ENCODE results near the gene SGF29.
"Not testable (repeated sequence)": the region's sequence is repeated elsewhere in the genome, so short reads cannot be mapped to it uniquely, and the experiment has no call there.

The SGF29 gene

DNA sequence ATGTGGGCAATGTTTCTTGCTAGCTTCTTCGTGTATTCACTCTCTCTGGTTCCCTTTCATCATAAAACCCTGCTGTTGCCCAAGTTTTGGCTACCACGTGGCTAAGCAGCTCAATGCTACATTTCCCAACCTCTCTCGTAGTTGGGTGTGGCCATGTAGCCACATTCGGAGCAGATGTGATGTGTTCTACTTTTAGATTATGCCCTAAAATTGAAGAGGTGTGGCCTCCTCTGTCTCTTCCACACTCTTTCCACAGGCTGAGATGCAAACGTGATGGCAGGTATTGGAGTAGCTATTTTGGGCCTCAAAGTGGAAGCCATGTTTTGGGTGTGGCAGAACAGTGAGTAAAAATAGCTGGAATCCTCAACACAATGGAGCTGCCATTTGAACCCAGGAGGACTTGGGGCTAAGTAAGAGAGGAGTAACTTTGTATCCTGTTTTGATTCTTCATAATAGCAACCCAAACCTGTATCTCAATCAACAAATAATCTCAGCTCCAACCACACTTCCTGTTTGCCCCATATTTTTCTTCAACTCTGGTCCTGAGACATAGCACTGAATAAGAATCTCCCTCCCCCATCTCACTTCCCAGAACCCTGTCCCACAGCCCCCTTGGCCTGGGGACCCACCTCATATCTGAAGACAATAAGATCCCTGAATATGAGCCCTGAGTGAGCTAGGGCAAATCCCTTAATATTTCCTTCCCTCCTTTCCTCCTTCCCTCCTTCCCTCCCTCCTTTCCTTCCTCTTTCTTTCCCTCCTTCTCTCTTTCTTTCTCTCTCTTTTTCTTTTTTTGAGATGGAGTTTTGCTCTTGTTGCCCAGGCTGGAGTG lies 19.0 kb upstream of the SGF29 start:
- DNase-seq: no peak

DNA sequence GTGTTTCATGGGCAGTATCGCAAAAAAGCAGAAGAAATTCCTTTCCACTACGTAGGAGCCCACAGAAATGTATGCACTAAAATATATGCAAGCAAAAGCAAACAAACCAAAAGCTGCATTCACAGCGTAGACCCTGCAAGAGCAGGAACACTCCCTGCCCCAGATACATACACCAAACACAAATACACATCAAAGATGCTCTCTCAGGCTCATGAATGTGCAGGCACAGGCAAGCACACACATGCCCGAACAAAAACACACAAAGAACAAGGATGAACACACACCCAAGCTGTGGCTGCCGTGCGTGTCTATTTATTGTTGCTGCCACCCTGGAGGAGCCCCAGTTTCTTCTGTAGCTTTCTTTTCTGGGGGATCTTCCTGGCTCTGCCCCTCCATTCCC lies 16.6 kb upstream of the SGF29 start:
- no peak for DNase-seq

DNA sequence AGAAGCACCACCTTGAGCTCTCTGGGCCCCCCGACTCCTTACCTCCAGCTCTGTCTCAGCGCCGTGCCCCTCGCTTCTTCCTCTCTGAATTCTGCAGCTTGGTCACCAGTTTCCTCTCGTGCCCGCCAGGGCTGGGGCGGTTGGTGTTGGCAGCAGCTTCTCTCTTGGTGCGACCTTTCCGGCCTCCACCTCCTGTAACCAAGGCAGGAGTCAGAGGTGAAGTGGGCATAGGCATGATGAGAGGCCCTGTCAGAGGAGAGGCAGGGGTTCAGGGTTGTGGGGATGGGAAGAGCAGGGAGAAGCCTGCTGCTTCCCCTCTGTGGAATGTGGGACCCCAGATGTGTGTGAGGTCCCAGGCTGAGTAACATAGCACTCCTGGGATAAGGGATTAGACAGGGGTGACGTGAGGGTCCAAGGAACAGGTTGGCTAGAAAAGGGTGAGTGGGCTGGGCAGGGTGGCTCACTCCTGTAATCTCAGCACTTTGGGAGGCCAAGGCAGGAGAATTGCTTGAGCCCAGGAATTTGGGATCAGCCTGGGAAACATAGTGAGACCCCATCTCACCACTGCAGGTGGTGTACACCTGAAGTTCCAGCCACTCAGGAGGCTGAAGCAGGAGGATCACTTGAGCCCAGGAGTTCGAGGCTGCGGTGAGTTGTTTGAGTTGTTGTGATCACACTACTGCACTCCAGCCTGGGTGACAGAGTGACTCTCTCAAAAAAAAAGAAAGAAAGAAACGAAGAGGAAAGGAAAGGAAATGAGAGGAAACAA lies 15.6 kb upstream of the SGF29 start:
- no peak for DNase-seq

DNA sequence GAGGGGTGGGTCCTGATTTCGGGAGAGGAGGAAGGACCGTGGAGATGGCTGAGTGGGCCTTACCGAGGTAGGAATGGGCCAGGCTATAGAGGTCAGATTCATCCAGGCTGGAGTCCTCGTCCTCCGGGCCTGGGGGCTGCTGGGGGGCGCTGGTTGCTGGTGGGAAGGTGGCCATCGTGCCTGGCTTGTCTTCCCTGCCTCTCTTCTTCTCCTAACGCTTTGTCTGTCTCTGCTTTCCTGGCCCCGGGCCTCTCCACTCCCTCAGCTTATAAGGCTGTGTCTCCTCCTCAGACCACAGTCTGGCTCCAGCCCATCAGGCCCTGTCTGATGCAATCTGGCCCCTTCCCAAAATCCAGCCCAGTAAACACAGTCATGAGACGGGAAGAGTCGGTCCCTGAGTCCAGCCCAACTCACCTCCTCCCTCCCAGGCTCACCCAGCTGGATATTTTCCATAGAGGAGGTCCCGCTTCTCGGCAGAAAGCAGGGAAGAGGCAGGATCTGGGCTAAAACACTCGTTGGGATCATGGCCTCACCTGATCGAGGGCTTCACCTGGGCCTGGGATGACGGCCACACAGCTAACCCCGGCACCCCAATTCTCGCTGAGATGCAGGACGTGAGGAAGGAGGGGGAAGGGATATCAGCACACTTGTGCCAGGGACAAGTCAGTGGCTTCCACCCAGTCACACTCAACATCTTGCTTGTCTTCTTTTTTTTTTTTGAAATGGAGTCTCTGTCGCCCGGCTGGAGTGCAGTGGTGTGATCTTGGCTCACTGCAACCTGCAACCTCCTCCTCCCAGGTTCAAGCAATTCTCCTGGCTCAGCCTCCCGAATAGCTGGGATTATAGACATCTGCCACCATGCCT lies 14.8 kb upstream of the SGF29 start, which contains the start of gene NUPR1:
Gene NUPR1, minus strand, starts transcription at position 242 of the 864 bp plus-strand sequence. Its CDS starts 67 bp downstream, at position 175.
- DNase-seq: no peak

DNA sequence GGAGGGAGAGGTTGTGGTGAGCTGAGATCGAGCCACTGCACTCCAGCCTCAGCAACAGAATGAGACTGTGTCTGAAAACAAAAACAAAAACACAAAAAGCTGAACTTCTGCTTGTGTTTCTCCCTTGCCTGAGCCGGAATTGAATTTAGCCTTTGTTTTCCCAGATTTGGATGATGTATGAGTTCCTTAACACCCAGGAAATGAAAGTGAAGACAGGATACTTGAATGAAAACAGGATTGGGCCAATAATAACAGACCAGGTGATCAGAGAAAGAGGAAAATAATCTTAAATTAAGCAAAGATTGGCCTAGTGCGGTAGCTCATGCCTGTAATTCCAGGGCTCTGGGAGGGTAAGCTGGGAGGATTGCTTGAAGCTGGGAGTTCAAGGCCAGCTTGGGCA lies 13.4 kb upstream of the SGF29 start:
- no peak for DNase-seq

DNA sequence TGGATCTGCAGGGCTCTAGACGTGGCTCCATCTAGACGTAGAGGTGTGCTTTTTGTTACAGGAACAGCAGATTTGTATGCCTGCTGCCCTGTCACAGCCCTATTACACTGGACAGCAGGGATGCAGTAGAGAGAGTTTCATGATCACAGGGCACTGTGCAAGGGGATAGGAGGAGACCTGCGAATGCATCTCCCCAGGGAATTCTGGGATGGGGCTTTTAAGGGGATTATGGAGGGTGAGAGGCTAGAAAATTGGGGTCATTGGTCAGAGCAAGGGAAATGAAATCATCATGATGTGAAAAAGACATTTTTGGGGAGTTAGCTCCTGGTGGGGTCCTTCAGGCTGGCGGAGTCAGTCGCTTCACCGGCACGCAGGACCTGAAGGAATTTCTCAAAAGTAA lies 11.1 kb upstream of the SGF29 start:
- DNase-seq: no peak

DNA sequence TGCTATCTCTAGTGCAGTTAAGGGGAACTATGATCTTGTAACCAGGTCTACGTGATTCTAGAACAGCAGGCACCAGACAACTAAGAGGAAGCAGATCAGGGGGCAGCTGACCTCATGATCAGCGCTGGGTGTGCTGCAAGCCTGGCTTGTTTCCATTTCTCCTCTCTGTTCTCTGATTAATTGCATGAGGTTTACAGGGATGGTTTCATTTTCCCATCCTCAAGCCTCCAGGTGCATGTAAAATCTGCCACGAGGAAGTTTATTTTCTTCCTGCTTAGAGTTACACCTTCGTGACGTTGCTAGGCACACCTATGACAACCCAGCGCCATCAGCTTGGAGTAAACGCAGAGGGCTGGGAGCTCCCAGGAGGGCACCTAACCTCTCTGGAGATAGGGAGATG lies 10.6 kb upstream of the SGF29 start:
- DNase-seq: no peak

DNA sequence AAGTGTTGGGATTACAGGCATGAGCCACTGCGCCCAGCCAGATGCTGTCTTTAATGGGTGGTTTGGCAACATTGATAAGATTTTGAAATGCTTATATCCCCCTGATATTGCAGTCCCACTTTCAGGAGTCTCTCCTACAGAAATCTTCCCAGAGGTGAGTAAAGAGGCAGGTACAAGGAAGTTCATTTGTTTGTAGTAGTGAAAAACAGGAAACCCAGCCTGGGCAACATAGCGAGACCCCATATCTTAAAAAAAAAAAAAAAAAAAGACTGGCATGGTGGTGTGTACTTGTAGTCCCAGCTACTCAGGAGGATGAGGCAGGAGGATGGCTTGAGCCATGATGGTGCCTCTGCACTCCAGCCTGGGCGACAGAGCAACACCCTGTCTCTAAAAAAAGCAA lies 8.7 kb upstream of the SGF29 start:
- DNase-seq: no peak

DNA sequence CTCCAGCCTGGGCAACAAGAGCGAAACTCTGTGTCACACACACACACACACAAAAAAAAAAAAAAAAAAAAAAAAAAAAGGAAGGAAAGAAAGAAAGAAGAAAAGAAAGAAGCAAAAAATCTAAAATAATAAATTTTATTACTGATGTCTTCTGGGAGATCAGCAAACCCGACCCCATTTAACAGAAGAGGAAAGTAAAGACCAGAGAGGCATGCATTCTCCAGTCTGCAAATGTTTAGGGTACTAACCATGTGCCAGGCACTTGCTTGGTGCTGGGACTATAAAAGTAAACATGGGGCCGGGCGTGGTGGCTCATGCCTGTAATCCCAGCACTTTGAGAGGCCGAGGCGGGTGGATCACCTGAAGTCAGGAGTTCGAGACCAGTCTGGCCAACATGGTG lies 7.8 kb upstream of the SGF29 start:
- not testable (repeated sequence) for DNase-seq

DNA sequence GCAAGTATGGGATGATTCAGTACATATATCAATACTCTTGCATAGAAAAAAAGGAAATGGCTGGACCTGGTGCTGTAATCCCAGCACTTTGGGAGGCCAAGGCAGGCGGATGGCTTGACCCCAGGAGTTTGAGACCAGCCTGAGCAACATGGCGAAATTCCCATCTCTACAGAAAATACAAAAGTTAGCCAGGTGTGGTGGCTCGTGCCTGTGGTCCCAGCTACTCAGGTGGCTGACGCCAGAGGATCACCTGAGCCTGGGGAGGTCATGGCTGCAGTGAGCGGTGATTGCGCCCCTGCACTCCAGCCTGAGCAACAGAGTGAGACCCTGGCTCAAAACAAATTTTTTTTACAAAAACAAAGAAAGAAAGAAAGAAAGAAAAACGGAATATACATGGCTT lies 7.1 kb upstream of the SGF29 start:
- DNase-seq: no peak

DNA sequence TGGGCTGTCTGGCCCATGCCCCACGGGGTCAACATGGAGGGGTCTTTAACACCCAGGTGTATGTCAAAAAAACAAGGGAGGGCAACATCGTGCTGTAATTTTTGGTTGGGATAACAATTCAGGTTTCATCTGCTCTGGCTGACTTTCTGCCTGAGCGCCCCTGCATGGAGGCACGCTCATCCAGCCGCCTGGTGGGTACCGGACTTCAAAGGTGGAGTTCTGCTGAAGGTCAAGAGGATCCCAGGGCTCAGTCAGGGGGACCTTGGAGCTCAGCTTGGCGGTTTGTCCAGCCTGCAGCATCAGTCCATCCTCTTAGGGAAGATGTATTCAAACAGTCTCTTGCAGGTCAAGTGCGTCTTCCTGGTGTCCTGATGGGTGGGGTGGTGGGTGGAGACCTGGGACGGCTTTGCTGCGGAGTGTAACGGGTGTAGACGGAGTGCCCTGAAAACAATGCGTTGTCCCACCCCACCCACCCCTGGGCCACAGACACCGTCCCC lies 5.4 kb upstream of the SGF29 start:
- DNase-seq: no peak

DNA sequence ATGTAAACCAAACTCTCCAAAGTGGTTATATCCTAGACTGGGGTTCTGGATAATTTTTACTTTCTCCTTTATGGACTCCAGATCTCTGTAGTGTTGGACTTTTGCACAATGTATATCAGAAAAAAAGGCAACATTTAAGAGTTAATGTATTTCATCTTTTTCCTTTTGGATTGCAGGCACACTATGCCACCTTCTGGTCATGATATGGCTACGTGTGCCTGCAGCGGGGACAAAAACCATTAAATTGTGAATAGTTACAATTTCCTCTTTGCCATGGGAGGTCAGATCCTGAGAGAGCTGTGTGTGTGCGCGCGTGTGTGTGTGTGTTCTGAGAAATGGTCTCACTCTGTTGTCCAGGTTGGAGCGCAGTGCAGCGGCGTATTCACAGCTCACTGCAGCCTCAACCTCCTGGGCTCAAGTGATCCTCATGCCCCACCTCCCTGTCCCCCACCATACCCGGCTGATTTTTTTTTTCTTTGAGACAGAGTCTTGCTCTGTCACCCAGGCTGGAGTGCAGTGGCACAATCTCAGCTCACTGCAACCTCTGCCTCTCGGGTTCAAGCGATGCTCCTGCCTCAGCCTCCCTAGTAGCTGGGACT lies 4.3 kb upstream of the SGF29 start:
- DNase-seq: no peak

DNA sequence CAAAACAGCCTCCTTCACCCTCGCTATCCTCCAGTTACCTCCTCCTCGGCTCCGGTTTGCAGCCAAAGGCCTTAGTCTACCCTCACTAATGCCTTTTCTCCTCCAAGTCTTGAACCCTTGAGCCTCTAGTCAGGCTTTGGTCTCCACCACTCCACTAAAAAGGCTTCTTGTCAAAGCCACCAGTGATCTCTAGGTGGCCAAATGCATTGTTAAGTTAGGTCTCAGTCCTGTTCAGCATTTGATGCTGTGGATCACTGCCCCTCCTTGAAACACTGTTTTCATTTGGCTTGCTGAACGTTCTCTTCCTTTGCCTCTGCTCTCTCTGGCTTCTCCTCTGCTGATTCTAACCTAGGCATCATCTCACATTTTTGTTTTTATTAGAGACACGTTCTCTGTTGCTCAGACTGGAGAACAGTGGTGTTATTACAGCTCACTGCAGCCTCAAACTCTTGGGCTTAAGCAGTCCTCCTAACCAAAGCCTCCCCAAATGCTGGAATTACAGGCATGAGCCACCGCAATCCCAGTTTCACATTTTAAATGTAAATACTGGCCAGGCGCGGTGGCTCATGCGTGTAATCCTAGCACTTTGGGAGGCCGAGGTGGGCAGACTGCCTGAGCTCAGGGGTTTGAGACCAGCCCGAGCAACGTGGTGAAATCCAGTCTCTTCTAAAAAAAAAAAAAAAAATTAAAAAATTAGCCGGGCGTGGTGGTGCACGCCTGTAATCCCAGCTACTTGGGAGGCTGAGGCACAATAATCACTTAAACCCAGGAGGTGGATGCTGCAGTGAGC lies 1.1 kb downstream of the SGF29 start:
- DNase-seq: no peak

DNA sequence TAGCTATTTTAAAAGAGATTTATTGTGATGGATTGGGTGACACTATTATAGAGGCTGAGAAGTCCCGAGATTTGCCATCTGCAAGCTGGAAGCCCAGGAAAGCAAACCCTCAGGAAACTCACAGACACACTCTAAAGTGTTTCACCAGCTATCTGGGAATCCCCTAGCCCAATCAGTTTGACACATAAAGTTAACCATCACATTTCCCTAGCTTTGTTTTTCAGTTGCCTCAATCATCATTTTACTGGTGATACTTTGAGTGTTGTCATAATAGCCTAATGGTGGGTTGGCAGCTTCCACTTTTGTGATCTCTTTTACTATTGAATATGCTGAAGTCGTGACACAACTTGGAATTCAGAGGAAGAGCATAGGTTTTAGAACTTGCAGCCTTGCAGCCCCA lies 1.8 kb downstream of the SGF29 start:
- no peak for DNase-seq

DNA sequence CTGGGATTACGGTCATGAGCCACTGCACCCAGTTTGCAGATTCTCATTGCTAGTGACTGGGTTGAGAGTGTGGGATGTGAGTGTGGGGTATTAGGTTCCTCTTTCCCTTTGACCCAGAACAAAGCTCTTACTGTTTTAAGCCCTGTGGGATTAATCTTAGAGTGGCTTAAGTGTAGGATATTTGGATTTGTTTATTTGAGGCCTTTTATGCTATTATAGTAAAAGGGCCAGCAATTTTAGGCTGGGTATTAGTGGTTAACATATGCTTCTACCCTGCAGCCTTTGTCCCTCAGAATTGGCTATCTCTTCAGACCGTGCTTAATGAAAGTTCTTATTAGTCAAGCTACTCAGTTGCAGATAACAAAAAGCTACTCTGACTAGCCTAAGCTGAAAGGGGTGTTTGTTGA lies 3.2 kb downstream of the SGF29 start:
- DNase-seq: no peak

DNA sequence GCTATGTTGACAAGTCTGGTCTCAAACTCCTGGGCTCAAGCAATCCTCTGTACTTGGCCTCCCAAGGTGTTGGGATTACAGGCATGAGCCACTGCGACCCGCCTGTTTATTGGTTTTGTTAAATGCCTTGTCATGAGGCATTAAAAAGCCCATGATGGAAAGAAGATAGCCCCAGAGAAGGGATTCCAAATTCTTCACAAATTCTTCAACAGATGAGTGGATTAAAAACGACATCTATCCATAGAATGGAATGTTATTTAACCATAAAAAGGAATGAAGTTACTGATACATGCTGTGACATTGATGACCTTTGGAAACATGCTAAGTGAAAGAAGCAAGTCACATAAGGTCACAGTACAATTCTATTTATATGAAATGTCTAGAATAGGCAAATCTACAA lies 4.7 kb downstream of the SGF29 start:
- no peak for DNase-seq

DNA sequence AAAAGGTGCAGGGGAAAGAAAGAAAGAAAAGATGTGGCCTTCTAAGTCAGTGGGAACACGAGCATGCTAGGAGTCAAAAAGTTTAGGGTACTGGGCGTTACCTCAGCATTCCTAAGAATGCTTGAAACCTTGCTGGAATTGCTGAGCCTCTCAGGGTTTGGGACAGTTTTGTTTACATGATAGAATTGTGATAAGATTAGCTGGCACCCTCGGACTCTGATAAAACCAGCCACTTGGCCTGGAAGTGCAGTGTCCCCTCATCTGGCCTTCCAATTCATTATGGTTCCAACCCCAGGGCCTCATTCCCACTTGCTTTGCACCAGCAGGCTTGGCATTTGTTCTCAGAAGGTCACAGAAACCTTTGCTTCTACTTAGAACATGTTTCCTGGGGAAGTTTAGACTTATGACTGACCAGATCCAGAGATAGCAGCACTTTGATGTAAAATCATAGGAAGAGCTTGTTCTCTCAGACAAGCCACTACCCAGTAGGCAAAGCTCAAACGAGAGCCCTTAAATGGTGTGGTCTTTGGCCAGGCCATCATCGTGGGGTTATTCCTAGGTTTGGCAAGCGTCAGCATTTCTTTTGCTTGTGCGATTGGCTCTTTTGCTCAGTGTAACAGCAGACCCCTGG lies 8.0 kb downstream of the SGF29 start:
- DNase-seq: no peak

DNA sequence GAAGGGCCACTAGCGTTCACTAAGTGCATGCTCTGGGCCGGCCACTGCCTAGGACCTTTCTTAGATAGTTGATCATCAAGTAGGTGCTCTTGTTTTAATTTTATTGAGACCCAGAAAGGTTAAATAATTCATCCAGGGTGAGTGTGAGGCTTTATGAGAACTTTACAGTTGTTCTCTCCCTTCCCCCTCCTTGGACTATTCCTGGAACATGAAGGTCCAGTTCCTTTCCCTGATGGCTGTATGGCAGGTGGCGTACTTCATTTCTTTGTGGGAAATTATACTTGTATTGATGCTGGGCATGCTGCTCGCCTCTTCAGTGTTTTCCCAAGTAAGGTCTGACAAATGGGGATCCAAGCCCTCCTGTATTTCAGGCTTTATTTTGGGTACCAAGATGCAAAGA lies 8.5 kb downstream of the SGF29 start:
- DNase-seq: no peak

DNA sequence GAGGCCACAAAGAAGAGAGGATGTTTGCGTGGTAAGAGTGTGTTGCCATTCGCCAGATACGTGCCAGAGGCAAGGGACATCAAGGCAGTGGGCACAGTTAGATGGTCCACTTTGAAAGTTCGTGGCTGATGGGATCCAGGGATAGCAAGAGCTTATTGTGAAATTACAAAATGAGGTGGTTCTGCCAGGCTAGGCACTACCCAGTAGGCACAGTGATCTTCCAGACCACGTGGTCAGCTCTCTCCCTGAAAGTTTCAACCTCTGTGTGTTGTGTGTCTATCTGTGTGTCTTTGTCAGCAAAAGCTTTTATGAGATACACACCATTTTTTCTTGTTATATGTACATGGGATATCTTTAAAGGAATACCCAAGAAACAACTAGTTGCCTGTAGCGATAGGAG lies 9.5 kb downstream of the SGF29 start:
- no peak for DNase-seq

DNA sequence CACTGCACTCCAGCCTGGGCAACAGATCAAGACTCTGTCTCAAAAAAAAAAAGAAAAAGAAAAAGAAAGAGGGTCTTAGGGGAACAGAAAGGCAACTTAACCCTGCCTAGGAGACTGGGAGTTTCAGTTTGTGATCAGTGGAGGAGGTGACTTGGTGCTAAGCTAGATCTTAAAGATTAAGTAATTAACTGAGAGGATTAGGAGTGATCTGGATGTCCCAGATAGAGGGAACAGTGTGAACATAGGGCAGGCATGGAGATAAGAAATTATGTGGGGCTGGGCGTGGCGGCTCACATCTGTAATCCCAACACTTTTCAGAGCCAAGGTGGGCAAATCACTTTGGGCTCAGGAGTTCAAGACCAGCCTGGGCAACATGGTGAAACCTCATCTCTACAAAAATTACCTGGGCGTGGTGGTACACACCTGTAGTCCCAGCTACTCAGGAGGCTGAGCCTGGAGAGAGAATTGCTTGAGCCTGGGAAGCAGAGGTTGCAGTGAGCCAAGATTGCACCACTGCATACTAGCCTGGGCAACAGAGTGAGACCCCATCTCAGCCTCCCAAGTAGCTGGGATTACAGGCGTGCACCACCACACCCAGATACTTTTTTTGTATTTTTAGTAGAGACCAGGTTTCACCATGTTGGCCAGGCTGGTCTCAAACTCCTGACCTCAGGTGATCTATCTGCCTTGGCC lies 12.7 kb downstream of the SGF29 start:
- not testable (repeated sequence) for DNase-seq

DNA sequence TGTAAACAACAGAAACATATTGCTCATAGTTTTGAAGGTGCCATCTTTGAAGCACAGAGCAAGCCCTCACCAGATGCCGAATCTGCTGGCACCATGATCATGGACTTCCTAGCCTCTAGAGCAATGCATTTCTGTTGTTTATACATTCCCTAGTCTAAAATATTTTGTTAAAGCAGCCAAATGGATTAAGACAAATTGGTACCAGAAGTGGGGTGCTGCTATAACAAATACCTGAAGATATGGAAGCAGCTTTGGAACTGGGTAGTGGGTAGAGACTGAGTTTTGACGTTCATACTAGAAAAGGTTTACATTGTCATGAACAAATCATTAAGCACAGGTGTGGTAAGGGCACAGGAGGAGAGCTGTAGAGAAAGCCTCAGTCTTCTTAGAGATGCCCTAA lies 13.6 kb downstream of the SGF29 start:
- no peak for DNase-seq

Measured in T-helper 9 cell (primary cell).